DOHH2 (cell line): ENCODE results near the gene ZYG11B.

ENCODE experiments used
- CTCF ChIP-seq: fragments of 200-600 bp; sonication (generic); IDR thresholded peaks from one replicate; pipeline ENCODE4 v1.5.1; 2014; ENCODE audit warnings: antibody characterized with exemption, mild to moderate bottlenecking, low read depth, low read length; ENCODE audit not compliant: poor library complexity, severe bottlenecking
- EZH2phosphoT487 ChIP-seq: fragments of 200-600 bp; sonication (generic); IDR thresholded peaks from 2 replicates; pipeline ENCODE4 v1.6.1; 2017; ENCODE audit warnings: borderline replicate concordance, mild to moderate bottlenecking, antibody characterized with exemption, low read length, moderate library complexity, mixed read lengths

- TF ChIP-seq CTCF (no peak), EZH2phosphoT487 (no peak)
Measured at GRCh38 chr1:52691821-52692220, 34.4 kb upstream of the ZYG11B start.
